HG02885 (cell line): ENCODE measurements around the gene OR2W3.
A peak's percentile ranks its signal among the peaks of the same experiment; 100 is the strongest.

Source experiments
- ATAC-seq: cut with Tn5 transposase; IDR thresholded peaks from one replicate; pipeline ENCODE4 v1.9.1; 2021; ENCODE audit warnings: mild to moderate bottlenecking; ENCODE audit not compliant: unreplicated experiment, poor library complexity

The OR2W3 gene

DNA sequence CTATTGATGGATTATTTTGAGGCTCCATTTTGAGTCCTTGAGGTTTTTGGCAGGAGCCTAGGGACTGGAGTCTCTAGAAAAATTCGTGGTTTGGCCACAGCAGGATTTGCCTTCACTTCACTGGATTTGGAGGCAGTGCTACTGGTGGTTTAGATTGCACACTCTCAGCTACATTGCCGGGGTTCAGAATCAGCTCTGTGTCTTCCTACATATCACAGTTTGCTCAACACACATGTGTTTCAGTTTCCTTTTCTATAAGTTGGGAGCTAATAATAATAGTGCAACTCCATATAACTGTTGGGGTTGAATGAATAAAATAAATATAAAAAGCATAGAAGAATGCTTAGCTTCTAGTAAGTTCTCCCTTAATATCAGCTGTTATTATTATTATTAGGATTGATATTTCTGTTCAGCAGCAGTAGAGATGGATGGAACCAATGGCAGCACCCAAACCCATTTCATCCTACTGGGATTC lies at the start of gene OR2W3:
Gene OR2W3 (plus strand): TSS at position 425 of the 475 bp plus-strand sequence. CDS start 0 bp downstream, at position 425.
- no peak for ATAC-seq

- ATAC-seq: no peak
These were observed 49.7 kb upstream of the OR2W3 start for GRCh38 chr1:247845693-247846017.

DNA sequence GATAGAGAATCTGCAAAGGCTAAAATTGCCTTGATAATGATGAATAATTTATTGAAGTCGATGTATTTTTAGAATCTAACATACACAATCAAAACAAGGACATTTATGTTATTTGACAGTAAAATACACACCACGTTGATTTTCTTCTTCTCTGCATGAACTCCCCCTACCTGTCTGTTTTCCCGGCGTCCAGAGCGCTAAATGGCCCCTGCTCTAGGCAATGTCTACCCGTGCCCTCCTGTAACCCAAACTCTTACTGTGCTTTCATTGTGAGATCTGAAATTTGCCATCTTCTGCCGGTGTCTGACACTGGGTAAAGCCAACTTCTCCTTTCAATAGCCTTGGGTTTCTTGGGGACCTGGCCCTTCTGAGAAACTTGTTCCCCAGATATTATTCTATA lies 47.0 kb upstream of the OR2W3 start:
- no peak for ATAC-seq

- ATAC-seq: no peak
These were observed 45.8 kb upstream of the OR2W3 start for GRCh38 chr1:247849616-247850015.

GRCh38 chr1:247854899-247855545 lies 40.4 kb upstream of the OR2W3 start:
- no peak for ATAC-seq

- no peak for ATAC-seq
These were observed 39.5 kb upstream of the OR2W3 start for GRCh38 chr1:247855911-247856310.

DNA sequence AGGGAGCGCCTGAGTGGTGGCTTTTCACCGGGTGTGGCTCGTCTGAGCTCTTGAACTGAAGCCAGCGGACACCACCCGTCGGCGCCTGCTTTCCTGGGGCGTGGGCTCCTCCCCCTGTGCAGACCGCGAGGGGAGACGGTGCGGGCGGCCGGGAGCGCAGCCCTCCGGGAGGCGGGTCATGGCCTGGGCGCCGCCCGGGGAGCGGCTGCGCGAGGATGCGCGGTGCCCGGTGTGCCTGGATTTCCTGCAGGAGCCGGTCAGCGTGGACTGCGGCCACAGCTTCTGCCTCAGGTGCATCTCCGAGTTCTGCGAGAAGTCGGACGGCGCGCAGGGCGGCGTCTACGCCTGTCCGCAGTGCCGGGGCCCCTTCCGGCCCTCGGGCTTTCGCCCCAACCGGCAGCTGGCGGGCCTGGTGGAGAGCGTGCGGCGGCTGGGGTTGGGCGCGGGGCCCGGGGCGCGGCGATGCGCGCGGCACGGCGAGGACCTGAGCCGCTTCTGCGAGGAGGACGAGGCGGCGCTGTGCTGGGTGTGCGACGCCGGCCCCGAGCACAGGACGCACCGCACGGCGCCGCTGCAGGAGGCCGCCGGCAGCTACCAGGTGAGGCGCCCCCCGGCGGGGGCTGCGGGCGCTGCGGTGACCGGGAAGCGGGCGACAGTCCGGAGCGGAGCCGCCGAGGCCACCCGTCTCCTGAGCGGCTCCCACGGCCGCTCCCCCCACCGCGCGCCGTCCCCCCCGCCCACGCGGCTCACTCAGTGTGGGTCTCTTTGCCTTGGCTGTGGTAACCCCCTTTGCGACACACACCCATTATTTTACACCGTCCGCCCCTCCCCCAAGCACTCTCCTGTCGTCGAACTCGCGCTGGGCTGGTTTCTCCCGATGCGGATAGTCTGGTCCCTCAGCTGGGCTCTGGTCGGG lies 38.1 kb upstream of the OR2W3 start, which contains the start of gene TRIM58:
Gene TRIM58 (plus strand): TSS at position 119 of the 916 bp plus-strand sequence. CDS start 60 bp downstream, at position 179.
- ATAC-seq: peak; percentile 76

DNA sequence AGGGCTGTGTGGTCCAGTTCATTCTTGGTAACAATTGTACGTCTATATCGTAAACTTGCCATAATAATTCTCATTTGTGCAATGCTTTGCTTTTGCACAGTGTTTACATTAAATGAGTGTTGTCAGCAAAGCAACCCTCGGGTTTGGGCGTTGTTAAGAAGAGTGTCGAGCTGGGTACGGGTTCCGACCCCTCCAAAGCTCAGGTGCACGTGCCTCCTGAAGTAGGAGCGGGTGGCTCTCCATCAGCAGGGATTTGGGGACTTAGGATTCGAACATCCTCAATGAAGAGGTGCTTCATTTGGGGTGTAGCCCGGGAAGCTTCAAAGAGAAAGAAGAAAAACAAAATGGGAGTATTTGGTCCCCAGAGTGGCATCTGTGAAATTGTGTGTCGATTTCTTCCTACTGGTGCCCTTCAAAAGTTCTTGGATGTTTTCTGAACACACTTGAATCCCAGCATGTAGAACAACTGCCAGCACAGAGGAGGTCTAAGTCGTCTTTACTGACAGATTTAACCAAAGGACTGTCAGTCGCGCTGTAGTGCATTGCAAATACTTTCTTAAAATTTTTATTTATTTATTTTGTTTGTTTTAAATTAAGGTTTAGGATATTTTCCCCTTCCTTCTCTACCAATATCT lies 37.3 kb upstream of the OR2W3 start:
- ATAC-seq: no peak

GRCh38 chr1:247862756-247863155 lies 32.6 kb upstream of the OR2W3 start:
- no peak for ATAC-seq

- ATAC-seq: no peak
These were observed 30.7 kb upstream of the OR2W3 start for GRCh38 chr1:247864644-247865043.

DNA sequence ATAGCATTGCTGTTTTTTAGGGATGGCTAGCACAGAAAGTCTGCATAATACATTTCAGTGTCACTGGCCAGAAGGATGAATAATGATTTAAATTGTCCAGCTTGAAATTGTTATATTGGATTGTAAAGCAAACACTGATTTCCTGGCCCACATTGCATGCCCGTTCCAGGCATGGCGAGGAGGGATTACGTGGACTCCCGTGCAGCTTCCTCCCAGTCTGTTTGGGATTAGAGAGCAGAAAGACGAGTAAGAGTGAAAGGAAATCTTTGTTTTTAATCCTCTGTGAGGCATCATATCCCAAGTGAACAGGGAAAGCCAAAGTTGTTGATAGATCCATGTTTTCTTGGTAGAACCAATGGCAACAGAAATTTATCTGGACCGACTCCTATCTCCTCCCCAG lies 30.0 kb upstream of the OR2W3 start:
- ATAC-seq: no peak

DNA sequence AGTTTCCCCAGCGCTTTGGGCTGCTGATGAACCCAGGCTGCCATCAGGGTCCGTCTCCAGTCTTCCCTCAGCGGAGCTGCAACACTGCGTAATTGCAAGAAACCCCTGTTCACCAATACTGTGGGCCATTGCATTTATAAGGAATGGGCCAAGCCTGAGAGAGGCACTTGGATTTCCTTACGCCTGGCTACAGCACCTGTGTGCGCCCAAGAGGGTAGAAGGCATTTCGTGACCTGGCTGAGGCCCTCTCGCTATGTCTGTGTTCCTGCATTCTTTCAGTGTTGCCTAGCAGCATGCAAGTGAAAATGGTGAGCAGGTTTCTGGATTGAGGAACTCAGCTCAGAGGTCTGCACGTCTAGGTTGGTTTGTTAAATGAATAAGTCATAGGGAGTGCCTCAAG lies 12.0 kb upstream of the OR2W3 start:
- no peak for ATAC-seq

GRCh38 chr1:247884797-247885413 lies 10.5 kb upstream of the OR2W3 start:
- ATAC-seq: no peak

GRCh38 chr1:247895976-247896375 lies 589 bp downstream of the OR2W3 start:
- no peak for ATAC-seq

GRCh38 chr1:247904122-247904521 lies 8.7 kb downstream of the OR2W3 start:
- no peak for ATAC-seq

DNA sequence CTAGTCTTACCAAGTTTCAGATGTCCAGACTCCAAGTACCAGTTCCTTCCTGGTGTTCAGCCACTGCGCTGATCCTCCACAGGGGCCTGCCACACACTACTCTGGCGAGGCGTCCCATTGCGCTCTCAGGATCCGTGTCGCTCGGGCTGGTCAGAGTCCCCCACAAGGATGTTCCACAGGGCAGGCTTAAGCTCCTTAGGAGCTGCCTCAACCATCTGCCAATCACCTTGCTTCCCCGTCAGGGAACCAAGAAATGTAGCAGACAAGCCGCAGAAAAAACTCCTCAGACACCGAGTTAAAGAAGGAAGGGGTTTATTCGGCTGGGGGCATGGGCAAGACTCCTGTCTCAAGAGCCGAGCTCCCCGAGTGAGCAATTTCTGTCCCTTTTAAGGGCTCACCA lies 9.8 kb downstream of the OR2W3 start:
- ATAC-seq: no peak

- no peak for ATAC-seq
These were observed 10.6 kb downstream of the OR2W3 start for GRCh38 chr1:247905910-247906503.

GRCh38 chr1:247906504-247907047 lies 11.2 kb downstream of the OR2W3 start:
- ATAC-seq: no peak

GRCh38 chr1:247908766-247909165 lies 13.4 kb downstream of the OR2W3 start:
- ATAC-seq: no peak

DNA sequence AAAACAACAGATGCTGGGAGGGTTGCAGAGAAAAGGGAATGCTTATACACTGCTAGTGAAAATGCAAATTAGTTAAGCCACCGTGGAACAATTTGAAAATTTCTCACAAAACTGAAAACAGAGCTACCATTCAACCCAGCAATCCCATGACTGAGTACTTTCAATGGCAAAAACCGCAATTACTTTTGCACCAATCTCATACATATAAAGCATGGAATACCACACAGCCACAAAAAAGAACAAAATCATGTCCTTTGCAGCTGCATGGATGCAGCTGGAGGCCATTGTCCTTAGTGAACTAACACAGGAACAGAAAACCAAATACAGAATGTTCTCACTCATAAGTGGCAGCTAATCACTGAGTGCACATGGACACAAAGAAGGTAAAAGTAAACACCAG lies 18.4 kb downstream of the OR2W3 start:
- no peak for ATAC-seq
